HG03378 (cell line): ENCODE results near the gene AGK.

Experiments
- ATAC-seq: cut with Tn5 transposase; IDR thresholded peaks from one replicate; pipeline ENCODE4 v1.9.1; 2021; ENCODE audit warnings: mild to moderate bottlenecking, moderate library complexity; ENCODE audit not compliant: unreplicated experiment

AGK gene

DNA sequence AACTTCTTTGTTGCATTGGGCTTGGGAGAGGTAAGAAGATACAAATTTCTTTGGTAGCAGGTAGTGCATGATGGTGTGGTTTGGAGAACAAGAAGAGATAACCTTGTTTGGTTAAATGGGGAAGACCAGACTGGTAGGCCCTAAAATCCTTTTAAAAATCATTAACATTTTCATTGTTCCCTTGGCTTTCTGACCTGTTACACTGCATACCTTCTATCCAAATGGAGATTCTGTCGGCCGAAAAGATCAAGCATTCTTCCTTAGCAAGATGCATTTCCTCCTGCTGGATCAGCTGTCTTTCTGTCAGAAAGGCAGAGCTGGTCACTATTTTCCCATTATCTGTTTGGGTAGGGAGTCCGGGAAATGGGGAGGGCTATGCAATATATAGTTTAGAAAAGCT, 33.7 kb downstream of the AGK start:
- ATAC-seq = no peak

DNA sequence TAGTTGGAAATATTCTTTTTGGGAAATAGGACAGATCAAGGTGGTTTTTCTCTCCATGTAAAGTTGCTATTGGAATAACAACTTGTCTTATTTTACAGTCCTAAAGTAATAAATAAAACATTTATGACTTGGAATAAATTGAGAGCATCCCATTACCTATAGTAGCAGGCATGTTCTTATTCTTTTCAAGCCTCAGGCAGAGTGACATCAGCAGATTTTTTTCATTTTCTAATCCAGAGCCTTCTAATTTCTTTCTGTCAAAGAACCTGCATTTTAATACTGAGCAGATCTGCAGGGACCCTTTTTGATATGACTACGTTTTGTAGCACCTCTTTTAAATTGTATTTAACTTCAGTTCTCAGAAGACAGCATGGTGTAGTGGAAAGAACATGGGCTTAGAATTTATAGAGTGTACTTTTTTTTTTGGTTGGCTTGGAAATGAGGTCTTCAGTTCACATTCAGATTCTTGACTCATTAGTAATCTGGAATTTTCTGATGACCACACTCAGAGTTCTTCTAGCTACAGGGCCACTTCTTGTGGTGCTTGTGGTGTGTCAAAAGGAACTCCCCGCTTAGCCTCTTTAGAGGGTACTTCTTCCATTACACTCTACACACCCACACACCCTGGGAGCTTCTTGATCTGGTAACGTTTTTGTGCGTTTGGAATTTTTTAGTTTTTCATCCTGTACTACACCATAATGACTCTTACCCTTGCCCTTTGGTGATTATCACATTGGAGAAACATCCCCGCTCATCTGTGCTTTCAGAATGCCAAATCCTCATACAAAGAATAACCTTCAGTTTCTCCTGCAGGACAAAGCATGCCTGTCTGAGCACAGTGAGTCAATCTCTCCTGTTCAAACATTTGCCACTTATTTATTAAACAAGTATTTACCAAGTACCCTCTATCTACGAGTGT, 34.6 kb downstream of the AGK start:
- peak; percentile 93 for ATAC-seq

DNA sequence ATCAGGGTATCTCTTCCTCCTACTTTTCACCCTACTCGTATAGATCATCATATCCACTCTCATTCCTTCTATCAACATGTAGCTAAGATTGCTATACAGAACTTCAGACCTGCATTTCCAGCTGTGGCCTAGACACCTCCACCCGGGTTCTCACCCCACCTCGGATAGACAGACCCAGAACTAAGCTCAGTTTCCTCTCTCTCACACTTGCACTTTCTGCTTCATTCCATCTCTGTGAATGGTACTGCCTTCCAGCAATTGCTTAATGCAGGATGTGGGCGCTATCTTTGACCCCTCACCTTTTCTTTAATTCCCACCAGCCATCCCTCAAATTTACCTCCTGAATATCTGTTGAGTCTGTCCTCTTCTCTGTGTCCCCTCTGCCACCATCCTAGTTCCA, 35.7 kb downstream of the AGK start:
- no peak for ATAC-seq

DNA sequence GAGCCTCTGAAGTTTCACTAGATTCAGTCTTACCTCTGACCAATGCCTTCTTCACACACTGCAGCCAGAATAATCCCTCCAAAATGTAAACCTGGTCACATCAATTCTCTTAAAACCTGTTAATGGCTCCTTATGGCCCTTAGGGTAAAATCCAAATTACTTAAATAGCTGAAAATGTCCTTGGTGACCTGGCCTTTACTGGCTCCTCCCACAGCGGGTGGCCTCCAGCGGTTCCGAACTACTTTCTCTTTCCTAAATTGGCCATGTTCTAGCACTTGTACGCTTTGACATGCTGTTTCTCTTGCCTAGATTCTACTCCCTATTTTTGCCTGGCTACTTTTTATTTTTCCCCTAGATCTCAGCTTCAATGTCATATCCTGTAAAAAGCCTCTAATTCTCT, 36.1 kb downstream of the AGK start:
- no peak for ATAC-seq

DNA sequence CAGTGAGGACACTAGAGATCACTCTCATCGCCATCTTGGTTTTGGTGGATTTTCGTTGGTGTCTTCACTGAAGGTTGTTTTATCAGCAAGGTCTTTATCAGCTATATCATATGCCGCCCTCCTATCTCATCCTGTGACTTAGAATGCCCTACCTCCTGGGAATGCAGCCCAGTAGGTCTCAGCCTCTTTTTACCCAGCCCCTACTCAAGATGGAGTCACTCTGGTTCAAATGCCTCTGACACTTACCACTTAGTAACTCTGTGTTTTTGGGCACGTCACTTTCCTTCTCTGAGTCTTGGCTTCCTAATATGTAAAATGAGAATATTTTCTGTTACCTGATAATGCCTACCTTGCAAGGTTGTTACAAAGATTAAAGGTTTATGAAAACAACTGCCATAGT, 37.7 kb downstream of the AGK start:
- no peak for ATAC-seq

DNA sequence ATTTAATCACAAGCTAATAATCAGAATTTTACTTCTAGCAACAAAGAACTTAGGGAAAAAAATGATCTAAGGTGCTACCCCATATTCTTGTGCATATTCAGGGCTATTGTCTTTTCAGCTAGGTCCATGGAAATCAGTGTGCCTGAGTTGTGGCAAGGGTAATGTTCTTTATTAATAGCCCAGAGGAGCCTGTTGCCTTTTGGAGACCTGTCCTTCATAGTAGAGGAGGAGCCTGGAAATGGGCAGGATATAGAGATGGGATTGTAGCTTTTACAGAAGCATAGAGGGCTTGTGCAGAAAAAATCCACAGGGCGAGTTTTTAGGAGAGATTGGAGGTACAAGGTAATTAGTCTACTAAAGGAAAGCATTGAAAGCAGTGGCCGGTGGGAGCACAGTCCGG, 38.9 kb downstream of the AGK start:
- ATAC-seq = no peak

DNA sequence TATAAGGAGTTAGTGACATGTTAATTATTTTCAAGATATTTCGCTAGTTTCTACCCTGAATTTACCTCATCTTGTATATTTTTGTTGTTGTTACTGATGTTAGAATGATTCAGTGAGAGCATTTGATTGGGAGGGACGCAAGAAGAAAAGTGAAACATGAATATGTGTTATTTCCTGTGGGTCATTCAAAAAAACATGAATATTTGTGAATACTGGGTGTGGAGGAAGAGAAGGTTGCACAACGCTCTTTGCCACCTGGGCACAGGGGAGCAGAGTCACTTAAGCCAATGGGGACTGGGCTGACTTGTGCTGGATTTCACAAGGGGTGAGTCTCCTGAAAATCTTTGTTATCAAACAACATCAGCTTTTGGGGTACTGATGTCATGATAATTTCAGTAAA, 39.5 kb downstream of the AGK start:
- ATAC-seq = no peak

DNA sequence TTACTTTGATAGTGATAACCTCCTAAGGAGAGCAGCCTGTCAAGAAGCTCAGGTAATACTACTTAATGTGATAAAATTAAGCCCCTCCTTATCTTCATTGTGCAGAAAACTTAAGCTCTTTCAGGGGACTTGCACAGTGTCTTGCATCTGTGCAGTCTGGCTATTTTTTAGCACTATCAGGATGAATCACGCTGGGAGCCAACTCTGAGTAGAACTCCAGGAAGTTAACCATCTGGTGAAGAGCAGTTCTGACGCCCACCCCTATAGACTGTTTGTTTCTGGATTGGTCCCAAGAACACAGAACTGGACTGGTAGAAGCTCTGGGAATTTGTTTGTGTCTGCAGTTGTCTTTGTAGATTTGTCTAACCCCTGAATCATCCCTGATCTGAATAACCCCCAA, 41.9 kb downstream of the AGK start:
- no peak for ATAC-seq

DNA sequence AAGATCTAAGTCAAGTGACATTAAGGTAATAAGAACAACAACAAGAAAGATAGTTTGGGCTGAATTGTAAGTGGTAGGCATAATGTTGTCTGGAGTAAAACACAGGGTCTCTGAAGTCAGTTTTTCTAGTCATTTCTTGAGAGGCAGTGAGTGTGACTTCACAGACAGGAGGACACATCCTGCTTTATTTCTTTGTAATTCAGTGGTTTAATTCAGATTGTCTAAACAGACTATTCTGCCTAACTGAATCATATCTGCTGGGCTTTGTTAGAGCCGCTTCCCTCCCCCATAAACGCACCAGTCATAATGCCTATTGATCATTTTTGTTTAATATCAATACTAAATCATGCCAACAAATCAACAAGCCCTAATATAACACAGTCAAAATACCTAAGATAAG, 46.8 kb downstream of the AGK start:
- no peak for ATAC-seq

DNA sequence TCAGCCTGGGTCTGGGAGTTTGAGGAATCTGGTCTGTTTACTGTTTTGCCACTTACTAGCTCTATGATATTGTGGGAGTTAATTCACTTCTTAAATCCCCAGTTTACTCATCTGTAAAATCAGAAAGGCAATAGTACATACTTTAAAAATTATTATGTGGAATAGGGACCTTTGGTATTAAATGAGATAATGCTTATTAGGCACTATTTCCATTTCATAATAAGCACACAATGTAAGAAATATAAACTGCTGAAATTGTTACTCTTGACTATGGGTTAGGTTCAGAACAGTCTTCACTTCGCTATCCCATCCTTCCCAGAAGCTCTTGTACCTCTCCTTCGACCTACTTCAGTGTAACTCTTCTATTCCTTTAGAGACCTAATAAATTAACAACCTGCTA, 47.2 kb downstream of the AGK start:
- no peak for ATAC-seq

DNA sequence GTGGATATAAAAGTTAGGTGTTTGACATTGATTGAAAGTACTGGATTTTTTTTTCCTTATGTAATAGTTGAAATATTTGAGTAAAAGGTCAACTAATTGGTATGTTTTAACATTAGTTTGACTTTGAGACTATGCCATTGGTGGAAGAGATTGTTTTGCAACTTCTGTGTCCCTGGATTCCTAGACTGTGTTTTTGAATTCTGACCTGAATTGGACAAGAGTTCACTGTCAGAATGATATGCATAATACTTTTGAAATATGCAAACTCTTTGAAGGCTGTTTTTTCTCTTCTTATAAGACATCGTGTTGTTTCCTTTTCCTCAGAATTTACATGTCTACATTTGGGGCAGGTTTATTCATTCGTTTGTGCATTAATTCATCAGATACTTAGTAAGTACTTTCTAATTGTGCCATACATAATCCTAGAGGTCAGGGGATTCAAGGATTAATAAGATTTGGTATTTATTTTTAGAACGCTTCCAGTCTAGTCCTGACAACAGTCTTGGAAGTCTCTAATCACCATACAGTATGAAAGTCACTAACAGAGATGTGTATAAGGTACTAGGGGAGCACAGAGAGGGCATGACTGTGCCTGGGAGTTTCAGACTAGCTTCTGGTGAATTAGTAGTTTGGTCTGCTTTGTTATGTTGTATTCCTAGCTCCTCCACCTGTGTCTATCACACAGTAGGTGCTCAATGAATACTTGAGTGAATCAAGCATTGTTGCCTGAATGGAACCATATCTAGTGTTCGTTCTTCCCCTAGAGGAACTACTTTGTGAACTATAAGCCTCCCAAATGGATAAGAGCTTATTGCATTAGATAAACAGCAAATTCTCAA, 49.2 kb downstream of the AGK start:
- ATAC-seq = no peak

DNA sequence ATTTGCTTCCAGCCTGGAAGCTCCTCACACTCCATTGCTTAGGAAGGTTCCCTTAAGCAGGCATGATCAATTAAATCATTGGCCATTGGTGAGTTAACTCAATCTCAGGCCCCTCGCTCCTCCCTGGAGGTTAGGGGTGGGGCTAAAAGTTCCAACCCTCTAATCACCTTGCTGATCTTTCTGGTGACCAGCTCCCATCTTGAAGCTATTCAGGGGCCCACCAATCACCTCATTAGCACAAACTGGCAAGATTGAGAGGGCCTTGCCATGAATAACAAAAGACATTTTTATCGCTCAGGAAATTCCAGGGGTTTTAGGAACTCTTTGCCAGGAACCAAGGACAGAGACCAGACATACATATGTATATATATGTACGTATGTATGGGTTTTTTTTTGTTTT, 58.4 kb downstream of the AGK start:
- ATAC-seq = no peak

DNA sequence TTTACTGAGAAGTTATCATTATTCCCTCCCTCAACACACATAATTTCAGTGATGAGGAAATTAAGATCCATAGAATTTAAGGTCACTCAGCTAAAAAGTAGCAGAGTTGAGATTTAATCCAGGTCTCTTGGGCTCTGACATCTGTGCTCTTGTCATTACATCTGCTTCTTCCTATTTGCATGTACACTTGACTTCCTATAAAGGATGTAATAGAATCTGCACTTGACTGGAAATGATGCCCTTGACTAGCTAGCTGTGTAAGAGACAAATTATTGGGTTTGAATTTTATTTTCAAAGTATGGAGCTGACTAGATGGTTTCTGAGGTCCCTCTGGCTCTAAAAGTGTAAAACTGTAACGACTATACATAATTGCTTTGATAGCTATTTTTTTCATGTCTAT, 59.5 kb downstream of the AGK start:
- ATAC-seq = no peak

DNA sequence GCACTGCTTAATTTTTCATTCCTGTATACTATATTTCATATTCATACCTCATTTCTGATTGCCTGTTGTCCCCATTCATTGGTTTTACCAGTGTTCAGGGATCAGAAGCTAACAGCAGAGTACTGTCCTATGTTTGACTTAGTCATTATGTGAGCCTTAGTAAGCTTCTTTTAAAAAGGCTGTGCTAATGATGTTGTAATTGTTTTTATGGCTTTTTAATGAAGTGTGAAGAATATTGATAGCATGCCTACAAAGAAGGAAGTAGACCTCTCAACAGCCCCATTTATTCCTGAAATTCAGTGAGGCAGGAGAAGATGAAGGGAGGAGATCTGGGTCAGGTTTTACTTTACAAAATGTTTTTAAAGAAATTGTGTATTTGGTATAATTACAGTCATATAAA, 61.7 kb downstream of the AGK start:
- no peak for ATAC-seq

DNA sequence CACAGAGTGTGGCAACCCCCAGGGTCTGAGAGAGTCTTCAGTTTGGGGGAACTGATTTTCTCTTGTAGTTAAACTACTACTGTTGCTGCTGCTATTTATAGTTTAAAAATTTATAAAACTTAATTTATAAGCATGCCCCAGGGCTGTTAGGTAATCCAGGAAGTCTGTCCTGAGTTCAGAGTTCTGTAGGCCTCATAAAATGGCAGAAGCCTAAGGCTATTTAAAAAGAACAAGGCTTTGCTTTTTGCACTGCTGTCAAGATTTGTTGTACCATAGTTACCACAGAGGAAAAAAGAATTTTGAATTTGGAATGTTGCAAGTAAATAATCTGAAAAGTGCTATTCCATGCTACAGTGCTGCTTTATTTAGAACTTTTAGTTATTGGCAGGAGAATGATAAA, 66.1 kb downstream of the AGK start:
- no peak for ATAC-seq

DNA sequence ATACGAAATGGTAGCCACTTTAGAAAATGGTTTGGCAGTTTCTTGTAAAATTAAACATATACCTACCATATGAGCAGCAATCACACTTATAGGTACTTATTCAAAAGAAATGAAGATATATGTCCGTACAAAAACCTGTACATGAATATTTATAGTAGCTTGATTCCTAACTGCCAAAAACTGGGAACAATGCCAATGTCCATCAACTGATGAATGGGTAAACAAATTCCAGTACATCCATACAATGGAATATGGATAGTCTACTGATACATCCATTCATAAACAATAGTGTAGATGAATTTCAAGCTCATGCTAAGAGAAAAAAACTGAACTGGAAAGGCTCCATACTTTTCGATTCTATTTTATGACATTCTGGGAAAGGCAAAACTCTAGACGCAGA, 68.5 kb downstream of the AGK start:
- ATAC-seq = no peak

DNA sequence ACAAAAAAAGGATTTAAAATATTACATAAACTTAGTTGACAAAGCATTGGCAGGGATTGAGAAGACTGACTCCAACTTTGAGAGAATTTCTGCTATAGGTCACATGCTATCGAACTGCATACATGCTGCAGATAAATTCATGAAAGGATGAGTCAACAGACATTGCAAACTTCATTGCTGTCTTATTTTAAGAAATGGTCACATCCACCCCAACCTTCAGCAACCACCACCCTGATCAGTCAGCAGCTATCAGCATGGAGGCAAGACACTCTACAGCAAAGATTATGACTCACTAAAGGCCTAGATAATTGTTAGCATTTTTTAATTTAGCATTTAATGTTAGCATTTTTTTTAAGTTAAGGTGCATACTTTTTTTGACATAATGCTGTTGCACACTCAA, 73.6 kb downstream of the AGK start:
- no peak for ATAC-seq

DNA sequence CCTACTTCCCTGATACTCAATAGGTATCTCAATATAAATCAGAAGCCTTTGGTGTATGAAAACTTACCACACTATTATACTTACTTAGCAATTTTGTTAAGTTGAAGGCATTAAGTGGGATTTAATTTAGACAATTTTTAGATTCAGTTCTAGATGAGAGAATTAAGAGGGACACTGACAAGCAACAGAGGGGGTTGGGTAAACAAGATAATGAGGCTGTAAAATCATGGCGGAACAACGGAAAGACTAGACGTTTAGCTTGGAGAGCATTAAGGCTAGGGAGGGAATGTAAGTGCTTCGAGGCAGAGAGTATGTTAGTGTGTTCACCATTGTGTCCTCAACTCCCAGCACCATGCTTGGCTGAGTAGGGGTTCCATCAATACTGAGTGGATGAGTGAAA, 79.4 kb downstream of the AGK start:
- no peak for ATAC-seq

DNA sequence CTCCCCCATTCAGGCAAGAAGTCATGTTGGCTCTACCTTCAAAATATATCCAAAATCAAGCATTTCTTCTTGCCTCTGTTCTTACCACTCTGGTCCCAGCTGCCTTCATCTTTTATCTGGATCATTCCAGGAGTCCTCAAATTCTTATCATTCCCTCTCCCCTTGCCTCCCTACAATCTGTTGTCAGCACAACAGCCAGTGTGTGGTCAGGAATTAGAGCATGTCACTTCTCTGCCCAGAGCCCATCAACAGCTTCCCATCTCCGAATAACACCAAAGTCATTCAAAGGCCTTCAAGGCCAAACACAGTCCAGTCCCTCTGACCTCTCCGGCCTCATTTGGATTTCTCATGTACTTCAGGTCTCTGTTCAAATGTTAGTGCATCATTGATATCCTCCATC, 80.3 kb downstream of the AGK start:
- no peak for ATAC-seq

DNA sequence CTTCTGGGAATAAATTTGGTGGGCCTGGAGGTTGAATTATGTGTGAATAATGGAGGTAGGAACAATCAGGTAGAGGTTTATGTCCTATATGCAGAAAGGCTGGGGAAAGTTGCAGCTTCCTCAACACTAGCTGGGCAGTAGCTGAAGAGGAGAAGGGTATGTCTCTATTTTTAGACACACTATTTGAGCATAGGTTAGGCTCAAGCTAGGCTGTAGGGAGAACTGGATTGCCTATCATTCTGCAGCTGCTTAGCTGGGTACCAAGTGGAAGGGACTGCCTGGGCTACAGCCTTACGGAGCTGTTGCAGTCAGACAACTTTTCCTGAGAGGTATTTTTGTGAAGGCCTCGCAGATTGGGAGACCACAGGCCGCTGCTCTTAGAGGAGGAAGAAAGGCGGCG, 82.9 kb downstream of the AGK start:
- ATAC-seq = no peak

DNA sequence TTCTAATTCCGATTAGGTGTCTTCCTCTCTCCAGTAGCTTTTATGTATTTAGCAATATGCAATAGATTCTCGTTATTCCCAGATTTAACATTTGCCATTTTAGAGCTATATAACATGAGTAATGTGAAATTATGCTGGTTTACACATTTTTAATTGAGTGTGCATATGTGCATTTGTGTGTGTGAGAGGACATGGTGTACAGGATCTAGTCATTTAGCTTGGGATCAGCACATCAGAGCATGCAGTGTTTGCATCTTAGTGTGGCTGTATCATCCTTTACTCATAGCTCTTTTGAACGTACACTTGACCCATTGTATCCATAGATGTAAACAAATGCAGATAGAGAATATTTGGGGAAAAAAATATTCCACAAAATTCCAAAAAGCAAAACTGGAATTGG, 84.8 kb downstream of the AGK start:
- no peak for ATAC-seq

DNA sequence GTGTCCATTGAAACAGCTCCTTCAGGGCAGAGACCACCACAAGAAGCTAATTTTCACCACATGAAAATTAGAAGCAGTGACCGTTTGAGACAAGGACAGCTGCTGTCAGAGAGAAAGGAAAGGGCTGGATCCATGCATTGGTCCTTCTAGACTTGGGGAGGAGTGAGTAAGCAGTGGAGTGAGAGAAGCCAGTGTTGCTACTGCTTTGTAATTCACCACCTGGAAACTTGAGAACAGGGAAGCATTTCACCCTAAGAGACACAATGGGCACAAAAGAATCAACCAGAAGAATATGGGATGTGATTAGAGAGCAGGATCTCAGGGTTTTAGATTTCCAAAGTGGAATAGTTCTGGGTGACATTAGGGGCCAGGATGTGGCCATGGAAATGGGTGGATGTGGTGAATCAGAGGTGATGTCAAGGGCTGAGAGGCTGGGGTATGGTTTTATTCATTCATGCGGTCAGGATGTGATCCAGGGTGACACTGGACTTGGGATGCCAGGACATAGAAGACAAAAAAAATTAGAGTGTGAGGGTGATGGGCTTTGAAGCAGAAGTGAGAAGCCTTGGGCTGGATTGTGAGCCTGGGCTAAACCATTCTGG, 89.1 kb downstream of the AGK start:
- no peak for ATAC-seq
